Spleen (tissue), 11 donors: ENCODE results near the gene FOXC2. TPM values are rescaled to one million over a fixed set of nuclear protein-coding genes. Genes with fewer than 3 reads are reported as not detected.

ENCODE experiments used
- DNase-seq: peaks from one replicate; pipeline ENCODE4 v3.0.0-alpha.2; 2020
- H3K27ac ChIP-seq, 8 donors: fragments of 200-600 bp; sonication (generic) in 7 of 8; 1 replicate in 4 of 8; 2 replicates in 4 of 8; pipeline versions ENCODE4 v1.5.0 to v1.8.0; 2016 to 2021; ENCODE audit warnings: inconsistent platforms in 4 of 8, mild to moderate bottlenecking in 4 of 8, moderate library complexity in 1 of 8
- H3K27me3 ChIP-seq, 7 donors: fragments of 200-600 bp; sonication (generic) in 6 of 7; replicated peaks in 1 of 7; 1 replicate in 4 of 7; 2 replicates in 3 of 7; pipeline versions ENCODE4 v1.5.0 to v1.8.0; 2016 to 2021; ENCODE audit warnings: inconsistent platforms in 3 of 7, mild to moderate bottlenecking in 1 of 7
- H3K36me3 ChIP-seq, 6 donors: fragments of 200-600 bp; sonication (generic) in 5 of 6; 1 replicate in 4 of 6; 2 replicates in 2 of 6; pipeline versions ENCODE4 v1.5.0 to v1.8.0; 2016 to 2021; ENCODE audit warnings: inconsistent platforms in 2 of 6
- H3K4me1 ChIP-seq, 6 donors: fragments of 200-600 bp; sonication (generic) in 5 of 6; 1 replicate in 3 of 6; 2 replicates in 3 of 6; pipeline versions ENCODE4 v1.5.0 to v1.8.0; 2016 to 2021; ENCODE audit warnings: inconsistent platforms in 3 of 6
- H3K4me3 ChIP-seq, 8 donors: fragments of 200-600 bp; sonication (generic) in 7 of 8; 1 replicate in 4 of 8; 2 replicates in 4 of 8; pipeline versions ENCODE4 v1.5.0 to v1.8.0; 2016 to 2021; ENCODE audit warnings: inconsistent platforms in 4 of 8, mild to moderate bottlenecking in 4 of 8, moderate library complexity in 2 of 8
- H3K9me3 ChIP-seq, 8 donors: fragments of 200-600 bp; sonication (generic) in 7 of 8; 1 replicate in 4 of 8; 2 replicates in 4 of 8; pipeline versions ENCODE4 v1.5.0 to v1.8.0; 2016 to 2021; ENCODE audit warnings: inconsistent platforms in 4 of 8
- POLR2A ChIP-seq, 3 donors: fragments of 450-650 bp; IDR thresholded peaks; one replicate each; pipeline ENCODE4 v1.5.1; 2017; ENCODE audit warnings: antibody characterized with exemption in 3 of 3, mild to moderate bottlenecking in 1 of 3
- POLR2AphosphoS5 ChIP-seq, 3 donors: sonication (generic); formaldehyde crosslinking; IDR thresholded peaks; one replicate each; pipeline ENCODE4 v1.5.1; 2017; ENCODE audit warnings: antibody characterized with exemption in 3 of 3
- WGBS, 5 donors: extraction: QIAGEN DNeasy Blood & Tissue Kit in 3 of 5; methylation state at CpG; one replicate each; pipeline versions ENCODE4 v1.1.5 to v1.1.7; 2013 to 2018; 5-methylcytosine and 5-hydroxymethylcytosine counted together
- intact Hi-C: fragments of 100-400 bp; cut with DNase I; formaldehyde crosslinking; loops from one replicate; pipeline ENCODE4 v1.15.0; 2023; ENCODE audit warnings: low total_unique reads
- polyA plus RNA-seq, 3 donors: library from polyadenylated mRNA; stranded (reverse); fragments of 200-250 nt; gene quantifications; one replicate each; pipeline ENCODE4 v1.2.1, GENCODE V29; 2013
- total RNA-seq, 7 donors: library from RNA; depleted of rRNA in 3 of 7; stranded (reverse); fragments of >200 nt in 3 of 7; fragmentation: NEBNext Ultra II Directional in 4 of 7; extraction: Animal tissue kit (Norgen Biotek cat#: 25700) in 4 of 7; gene quantifications; one replicate each; pipeline versions ENCODE4 v1.1.0 to v1.2.1, GENCODE V29; 2016 to 2021
- TF ChIP-seq, protein P1 (sequence below), 11 experiments: fragments of 200-600 bp in 7 of 11; fragments of 450-650 bp in 4 of 11; sonication (generic) in 4 of 11; IDR thresholded peaks in 8 of 11; conservative IDR thresholded peaks in 3 of 11; 1 replicate in 7 of 11; 2 replicates in 4 of 11; pipeline versions ENCODE4 v1.4.0 to v1.8.0; 2016 to 2021; ENCODE audit warnings: antibody characterized with exemption in 11 of 11, inconsistent platforms in 4 of 11, mild to moderate bottlenecking in 1 of 11
- donor health status: healthy with polysubstance abuse.
- donor health status: DM: no; HTN: no; CAD: no; lungs with moderate emphysema.
- donor health status: DM: no; HTN: no; CAD: no.
- donor health status: Bipolar disorder and iron deficiency.
- donor health status: healthy.
- donor health status: DM: no; HTN: no; CAD: no.
- donor health status: DM: yes; HTN: yes; CAD: no.

Gene FOXC2
- total and polyA plus RNA-seq, 10 donors: 0.05 to 0.10 TPM; not detected in 8

DNA sequence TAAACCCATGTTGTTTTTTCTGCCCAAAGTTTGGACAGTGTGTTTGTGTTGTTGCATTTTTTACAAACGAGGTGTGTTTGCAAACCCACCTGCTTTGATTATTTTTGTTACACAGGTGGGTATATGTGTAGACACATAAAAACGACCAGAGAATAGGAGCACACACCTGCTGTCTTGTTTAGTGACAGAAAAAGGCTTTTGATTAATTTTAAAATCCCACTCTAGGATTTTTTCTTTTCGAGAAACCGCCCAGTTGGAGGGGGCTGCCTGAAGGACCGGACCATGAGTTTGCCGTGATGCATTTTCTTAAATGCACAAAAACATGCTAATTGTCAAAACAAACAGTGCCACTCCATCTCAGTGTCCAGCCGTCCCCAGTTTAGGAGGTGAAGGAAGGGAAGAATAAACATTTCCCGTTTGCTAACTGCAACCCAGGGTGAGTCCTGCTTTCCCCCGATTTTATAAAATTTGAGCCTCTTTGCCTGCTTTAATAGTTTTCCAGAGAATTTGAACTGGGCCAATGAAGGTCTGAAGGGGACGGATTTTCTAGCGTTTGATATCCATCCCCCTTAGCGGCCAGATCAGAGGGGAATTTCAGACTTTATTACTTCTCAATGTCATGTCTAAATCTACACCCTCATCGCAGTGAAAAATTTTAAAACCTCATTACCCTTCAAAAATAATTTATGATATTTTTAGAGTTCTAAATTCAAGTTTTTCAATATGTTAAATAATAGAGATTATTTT is 3.2 kb downstream of the FOXC2 start:
- H3K9me3 ChIP-seq: no peaks in the 10 kb centered on the region
- WGBS, 5 donors: 67 to 79% (median 75%) methylated on average over 13 of the region's 13 CpGs
- TF ChIP-seq, protein P1, sequence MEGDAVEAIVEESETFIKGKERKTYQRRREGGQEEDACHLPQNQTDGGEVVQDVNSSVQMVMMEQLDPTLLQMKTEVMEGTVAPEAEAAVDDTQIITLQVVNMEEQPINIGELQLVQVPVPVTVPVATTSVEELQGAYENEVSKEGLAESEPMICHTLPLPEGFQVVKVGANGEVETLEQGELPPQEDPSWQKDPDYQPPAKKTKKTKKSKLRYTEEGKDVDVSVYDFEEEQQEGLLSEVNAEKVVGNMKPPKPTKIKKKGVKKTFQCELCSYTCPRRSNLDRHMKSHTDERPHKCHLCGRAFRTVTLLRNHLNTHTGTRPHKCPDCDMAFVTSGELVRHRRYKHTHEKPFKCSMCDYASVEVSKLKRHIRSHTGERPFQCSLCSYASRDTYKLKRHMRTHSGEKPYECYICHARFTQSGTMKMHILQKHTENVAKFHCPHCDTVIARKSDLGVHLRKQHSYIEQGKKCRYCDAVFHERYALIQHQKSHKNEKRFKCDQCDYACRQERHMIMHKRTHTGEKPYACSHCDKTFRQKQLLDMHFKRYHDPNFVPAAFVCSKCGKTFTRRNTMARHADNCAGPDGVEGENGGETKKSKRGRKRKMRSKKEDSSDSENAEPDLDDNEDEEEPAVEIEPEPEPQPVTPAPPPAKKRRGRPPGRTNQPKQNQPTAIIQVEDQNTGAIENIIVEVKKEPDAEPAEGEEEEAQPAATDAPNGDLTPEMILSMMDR (IDR thresholded peaks at IDR 0.05 in 8 of 11, conservative IDR thresholded peaks at IDR 0.05 in 3 of 11): no peak
- TF ChIP-seq POLR2A (IDR thresholded peaks at IDR 0.05): no peak
- no peak for TF ChIP-seq POLR2AphosphoS5 (IDR thresholded peaks at IDR 0.05)
- DNase-seq: no peak
- no peak overlapping the region for H3K4me3 ChIP-seq
- H3K4me1 ChIP-seq: peaks cover 4 to 33% (median 25%) of the 10 kb centered on the region in 6 donors
- H3K27me3 ChIP-seq: peaks cover 10 to 100% (median 85%) of the 10 kb centered on the region in 7 donors
- no peaks in the 10 kb centered on the region for H3K36me3 ChIP-seq
- H3K27ac ChIP-seq: no peak overlapping the region
- intact Hi-C loops: loop anchor here (10.0 kb wide), 1 partner anchor 1065 kb away; no protein-coding TSS in a partner anchor

DNA sequence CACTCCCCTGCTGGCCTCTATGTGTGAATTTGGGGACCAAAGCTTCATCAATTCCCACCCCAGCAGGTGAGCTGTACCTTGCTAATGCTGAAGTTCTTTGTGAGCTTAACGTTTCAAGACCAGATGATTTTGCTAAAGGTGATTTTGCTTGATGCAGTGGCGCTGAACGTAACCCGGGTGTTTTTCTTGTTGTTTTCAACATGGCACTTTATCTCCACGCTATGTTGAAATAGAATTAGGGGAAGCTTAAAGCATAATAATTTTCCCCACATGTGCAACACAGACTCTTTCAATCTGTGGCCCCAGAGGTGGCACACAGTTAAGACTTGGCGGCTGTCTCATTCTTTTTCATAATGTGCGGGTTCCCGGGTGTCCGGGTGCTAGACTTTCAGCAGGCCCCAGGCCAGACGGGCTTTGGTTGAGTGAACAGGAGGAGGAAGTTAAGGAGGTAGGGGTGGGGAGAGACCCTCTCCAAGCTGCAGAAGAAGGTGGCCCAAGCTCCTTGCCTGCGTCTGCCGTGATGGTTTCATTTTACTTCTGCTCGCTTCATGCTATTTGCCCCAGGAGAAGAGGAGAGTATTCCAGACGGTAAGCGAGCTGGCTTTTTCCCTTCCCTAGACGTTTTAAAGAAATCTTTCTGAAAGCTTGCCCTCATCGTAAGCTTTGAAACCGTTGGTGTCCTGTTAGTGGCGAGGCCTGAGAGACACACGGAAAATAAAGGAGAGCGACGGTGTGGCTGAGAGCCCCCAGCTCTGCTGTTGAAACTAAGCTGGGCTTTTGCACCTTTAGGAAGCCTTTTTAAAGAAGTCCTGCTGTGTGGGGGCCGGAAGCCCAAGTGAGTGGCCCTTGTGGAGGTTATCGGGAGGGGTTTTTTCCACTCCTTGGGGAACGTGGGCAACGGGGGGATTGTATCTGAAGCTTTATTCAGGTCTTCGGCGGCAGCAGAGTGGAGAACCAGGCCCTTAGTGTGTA is 4.2 kb downstream of the FOXC2 start:
- Histone ChIP-seq H3K4me1 (peaks cover 4 to 36% (median 24%) of the 10 kb centered on the region in 6 donors), H3K9me3 (no peaks in the 10 kb centered on the region), H3K36me3 (no peaks in the 10 kb centered on the region), H3K27ac (no peak overlapping the region), H3K4me3 (no peak overlapping the region), H3K27me3 (peaks cover 8 to 100% (median 85%) of the 10 kb centered on the region in 7 donors)
- TF ChIP-seq POLR2A (IDR thresholded peaks at IDR 0.05) (no peak), POLR2AphosphoS5 (IDR thresholded peaks at IDR 0.05) (no peak)
- TF ChIP-seq, protein P1 (IDR thresholded peaks at IDR 0.05 in 8 of 11, conservative IDR thresholded peaks at IDR 0.05 in 3 of 11): no peak
- WGBS, 5 donors: 77 to 85% (median 83%) methylated on average over 28 of the region's 28 CpGs
- DNase-seq: no peak
- intact Hi-C loops: no loop called here

GRCh38 chr16:86571530-86571915 is 4.9 kb downstream of the FOXC2 start:
- Histone ChIP-seq H3K27ac (no peak overlapping the region), H3K9me3 (no peaks in the 10 kb centered on the region), H3K27me3 (peaks cover 5 to 100% (median 84%) of the 10 kb centered on the region in 7 donors), H3K4me1 (peaks cover 4 to 36% (median 24%) of the 10 kb centered on the region in 6 donors), H3K36me3 (no peaks in the 10 kb centered on the region), H3K4me3 (no peak overlapping the region)
- intact Hi-C loops: no loop called here
- no peak for DNase-seq
- TF ChIP-seq, protein P1 (IDR thresholded peaks at IDR 0.05 in 8 of 11, conservative IDR thresholded peaks at IDR 0.05 in 3 of 11): no peak
- TF ChIP-seq POLR2A (IDR thresholded peaks at IDR 0.05) (no peak), POLR2AphosphoS5 (IDR thresholded peaks at IDR 0.05) (no peak)
- 79 to 93% (median 83%) methylated on average over 9 to 10 of the region's 10 CpGs for WGBS, 5 donors
